Measurements from ENCODE around the gene PRPF40B.

Gene PRPF40B

GRCh38 chr12:49635656-49636055 lies 12.3 kb downstream of the PRPF40B start:
- DNase-seq (ENCODE audit: low read depth) = no peak

DNA sequence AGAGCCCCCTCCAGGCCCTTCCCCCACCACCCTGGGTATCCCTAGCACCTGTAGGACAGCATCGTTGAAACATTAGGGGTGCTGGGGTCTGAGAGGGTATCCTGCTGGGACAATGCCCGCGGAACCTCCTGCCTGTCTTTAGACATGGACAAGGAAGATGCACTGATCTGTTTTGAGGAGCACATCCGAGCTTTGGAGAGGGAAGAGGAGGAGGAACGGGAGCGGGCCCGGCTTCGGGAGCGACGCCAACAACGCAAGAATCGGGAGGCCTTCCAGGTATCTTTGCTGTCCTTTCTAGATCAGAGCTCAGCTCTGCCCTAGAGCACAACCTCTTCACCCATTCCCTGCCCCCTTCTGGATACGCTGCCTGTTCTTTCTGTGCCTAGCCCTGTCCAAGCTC lies 13.2 kb downstream of the PRPF40B start:
- no peak for DNase-seq (ENCODE audit: low read depth)

GRCh38 chr12:49636979-49637755 lies 13.8 kb downstream of the PRPF40B start:
- peak; percentile 23 for DNase-seq (ENCODE audit: low read depth)

DNA sequence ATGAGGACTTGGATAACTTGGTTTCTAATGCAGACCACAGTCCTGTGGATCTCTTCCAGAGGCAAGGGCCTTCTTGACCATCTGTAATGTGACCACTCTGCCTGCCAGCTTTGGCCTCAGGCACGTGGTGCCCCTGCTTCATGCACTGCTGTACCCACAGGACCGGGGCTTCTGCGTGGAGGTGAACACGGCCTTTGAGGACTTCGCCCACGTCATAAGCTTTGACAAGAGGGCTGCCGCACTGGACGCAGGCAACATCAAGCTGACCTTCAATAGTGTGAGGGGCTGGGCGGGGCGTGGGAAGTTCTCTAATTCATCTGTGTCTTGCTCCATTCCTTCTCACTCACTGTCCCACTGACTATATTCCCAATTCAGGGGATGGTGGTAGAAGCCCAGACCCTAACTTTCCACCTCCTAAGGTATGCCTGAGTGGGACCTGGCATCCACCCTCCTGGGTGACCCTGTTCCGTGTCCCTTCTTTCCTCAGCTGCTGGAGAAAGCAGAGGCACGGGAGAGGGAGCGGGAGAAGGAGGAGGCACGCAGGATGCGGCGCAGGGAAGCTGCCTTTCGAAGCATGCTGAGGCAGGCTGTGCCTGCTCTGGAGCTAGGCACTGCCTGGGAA lies 18.5 kb downstream of the PRPF40B start:
- DNase-seq (ENCODE audit: low read depth) = no peak

GRCh38 chr12:49642370-49642802 lies 19.0 kb downstream of the PRPF40B start:
- no peak for DNase-seq (ENCODE audit: low read depth)

GRCh38 chr12:49643135-49643534 lies 19.8 kb downstream of the PRPF40B start:
- no peak for DNase-seq (ENCODE audit: low read depth)

DNA sequence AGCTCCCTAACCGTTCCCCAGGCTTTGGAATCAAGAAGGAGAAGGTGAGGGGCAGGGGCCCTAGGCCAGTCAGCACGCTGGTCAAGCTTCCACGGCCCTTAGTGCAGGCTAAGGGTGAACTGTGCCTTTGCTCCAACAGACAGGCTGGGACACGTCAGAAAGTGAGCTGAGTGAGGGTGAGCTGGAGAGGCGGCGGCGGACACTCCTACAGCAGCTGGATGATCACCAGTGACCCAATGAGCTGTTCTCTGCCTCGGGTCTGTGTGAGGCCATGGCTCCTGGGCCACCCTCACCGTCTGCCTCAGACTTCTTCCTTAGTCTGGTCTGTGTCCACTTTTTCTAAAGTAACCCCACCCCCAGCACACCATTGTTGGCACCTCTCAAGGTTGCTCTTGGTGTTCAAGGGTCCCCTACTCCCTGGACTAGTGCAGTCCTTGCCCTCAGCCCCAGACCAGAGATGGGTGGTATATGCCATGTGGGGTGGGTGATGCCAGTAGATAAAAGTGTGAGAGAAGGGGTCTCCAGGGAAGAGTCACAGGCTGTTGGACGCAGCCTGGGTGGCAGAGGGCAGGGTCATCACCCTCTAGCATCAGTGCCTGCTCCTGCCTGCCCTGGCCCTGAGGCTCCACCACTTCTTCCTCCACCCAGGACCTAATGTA lies 20.7 kb downstream of the PRPF40B start:
- DNase-seq (ENCODE audit: low read depth) = no peak

DNA sequence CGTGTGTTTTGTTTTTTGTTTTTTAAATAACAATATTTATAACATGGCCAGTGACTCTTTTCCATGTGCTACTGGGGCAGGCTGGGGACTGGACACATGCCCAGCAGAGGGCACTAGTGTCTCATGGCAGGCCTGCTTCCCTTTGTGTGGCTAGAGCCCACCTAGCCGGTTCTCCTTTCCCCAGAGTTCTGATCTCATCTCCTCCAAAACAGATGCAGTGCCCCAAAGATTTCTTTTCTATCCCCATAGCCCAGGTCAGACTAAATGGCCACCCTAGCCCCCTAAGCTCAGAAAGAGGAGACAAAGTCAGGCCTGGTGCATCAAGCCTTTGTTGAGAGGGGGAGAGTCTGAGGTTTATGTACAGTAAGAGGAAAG lies 21.2 kb downstream of the PRPF40B start:
- peak; percentile 69 for DNase-seq (ENCODE audit: low read depth)

GRCh38 chr12:49645146-49646039 lies 22.0 kb downstream of the PRPF40B start:
- no peak for DNase-seq (ENCODE audit: low read depth)

- DNase-seq (ENCODE audit: low read depth) = no peak
Measured at GRCh38 chr12:49646331-49646830, 23.0 kb downstream of the PRPF40B start.

- DNase-seq (ENCODE audit: low read depth) = no peak
Measured at GRCh38 chr12:49646871-49647654, 23.7 kb downstream of the PRPF40B start.

DNA sequence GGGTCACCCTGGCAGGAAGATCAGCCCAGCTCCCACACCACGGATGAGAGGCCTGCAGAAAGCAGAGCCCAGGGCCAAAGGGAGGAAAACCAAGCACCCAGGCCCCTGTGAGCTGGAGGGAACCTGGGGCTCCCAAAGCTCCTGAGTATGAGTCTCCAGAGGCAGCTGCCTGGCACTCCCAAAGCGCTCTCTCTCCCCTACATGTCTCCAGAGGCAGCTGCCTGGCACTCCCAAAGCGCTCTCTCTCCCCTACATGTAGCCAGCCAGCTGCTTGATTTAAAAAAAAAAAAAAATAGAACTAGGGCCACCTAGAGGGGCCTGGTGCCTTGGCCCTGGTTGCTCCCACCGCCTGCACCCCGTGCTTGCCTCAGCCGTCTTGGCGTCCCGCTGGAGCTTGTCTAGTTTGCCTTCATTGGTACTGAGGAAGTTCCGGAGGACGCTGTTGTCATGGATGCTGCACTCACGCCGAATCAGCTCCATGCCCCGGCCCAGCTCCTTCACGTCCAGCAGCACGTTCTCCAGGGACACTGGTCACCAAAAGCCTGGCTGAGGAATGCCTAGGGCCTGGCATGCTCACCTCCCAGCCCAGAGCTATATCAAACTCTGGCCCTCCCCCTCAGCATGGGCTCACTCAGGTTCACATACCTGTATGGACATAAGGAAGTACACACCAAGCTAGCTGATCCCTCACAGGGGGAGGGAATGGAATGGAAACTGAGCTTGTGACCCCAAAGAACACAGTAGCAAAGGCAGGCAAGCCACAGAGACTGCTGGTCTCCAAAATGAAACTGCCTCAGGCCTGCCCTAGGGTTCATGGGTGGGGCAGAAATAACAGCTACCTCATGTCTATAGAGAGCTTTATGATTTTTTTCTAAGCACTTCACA lies 24.7 kb downstream of the PRPF40B start:
- DNase-seq (ENCODE audit: low read depth) = no peak

DNA sequence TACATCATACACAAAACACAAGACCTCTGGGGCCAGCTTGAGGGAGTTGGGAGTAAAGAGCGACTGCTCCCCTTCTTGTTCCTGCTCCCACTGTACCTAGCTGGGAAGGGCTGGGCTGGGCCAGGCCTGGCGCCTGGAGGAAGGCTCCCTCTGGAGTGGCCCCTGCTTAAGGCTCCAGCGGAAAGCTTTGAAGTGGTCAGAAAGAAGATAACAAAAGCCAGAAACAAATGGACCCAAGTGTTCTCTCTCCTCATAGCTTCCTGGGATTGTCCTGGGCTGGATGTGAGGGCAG lies 25.3 kb downstream of the PRPF40B start:
- no peak for DNase-seq (ENCODE audit: low read depth)

GRCh38 chr12:49649445-49649844 lies 26.1 kb downstream of the PRPF40B start:
- DNase-seq (ENCODE audit: low read depth) = no peak

DNA sequence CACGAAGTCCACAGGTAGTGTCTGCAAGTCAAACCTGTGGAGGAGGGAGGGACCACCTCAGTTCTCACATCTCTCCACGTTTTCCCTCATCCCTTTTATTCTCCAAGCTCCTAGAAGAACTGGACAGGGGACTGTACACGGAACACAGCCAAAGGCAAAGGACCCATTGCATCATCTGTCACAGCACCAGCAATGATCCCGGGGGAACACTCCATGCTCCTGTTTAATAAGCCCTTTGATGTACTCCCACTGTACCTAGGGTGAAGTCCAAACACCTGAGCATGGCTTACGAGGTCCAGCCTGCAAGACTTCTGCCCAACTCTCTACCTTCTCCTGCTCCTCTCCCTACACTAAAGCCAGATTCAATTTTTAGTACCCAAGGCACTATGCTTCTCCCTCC lies 26.5 kb downstream of the PRPF40B start:
- no peak for DNase-seq (ENCODE audit: low read depth)

DNA sequence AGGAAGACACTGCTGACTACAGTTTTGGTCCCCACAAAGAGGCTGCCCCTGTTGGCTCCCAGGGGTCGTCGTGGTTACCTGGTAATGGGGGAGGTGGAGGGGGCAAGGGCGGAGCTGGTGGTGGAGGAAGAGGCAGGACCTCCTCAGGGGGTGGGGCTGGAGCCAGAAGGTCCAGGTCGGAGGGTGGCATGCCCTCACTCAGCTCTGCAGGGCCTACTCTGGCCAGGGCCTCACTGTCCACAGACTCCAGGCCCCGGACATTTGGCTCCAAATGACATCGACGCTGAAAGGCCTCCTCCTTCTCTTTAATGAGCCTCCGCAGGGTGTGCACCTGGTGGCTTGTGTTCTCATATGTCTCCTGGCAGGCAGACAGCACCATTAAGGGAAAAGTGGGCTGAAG lies 28.5 kb downstream of the PRPF40B start:
- no peak for DNase-seq (ENCODE audit: low read depth)

DNA sequence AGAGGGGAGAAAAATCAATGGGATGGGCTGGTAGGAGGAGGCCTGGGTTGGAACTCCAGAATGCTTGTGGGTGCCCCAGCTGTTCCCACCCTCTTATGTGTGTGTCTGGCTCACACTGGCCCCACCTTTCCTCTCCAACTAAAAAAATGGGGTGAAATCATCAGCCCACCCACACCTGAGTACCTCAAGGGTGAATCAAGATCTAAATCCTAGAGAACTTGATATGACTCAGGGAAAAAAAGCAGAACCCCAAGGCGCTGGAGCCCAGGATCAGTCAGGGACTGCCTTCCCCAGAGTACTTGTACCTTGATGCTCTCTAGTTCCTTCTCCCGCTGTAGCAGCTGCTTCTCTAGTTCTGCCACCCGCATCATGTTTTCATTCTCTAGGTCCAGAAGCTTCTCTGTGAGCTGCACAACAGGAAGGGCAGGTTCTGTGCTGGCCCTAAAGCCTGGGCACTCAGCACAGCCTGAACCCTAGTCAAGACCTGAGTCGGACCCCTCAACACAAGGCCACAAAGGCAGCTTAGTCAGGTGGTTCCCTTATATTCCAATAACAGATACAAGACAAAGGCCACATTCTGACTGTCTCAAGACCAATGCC lies 29.7 kb downstream of the PRPF40B start:
- DNase-seq (ENCODE audit: low read depth) = no peak

GRCh38 chr12:49654715-49655114 lies 31.4 kb downstream of the PRPF40B start:
- no peak for DNase-seq (ENCODE audit: low read depth)

GRCh38 chr12:49655595-49656236 lies 32.4 kb downstream of the PRPF40B start:
- DNase-seq (ENCODE audit: low read depth) = no peak

- no peak for DNase-seq (ENCODE audit: low read depth)
Measured at GRCh38 chr12:49658276-49658675, 34.9 kb downstream of the PRPF40B start.

Measured in stimulated activated CD8-positive, alpha-beta memory T cell treated with anti-CD3 and anti-CD28 coated beads, Interleukin-15, amount 100 ng/mL, for 1 hour (primary cell).